ENCODE data around the gene INS. TPM values are rescaled to one million over a fixed set of nuclear protein-coding genes. Genes with fewer than 3 reads are reported as not detected.

INS gene
- total RNA-seq, 2 experiments from 2014 or later, result not detected

- Mint-ChIP-seq H3K27me3 (peaks cover 24% of the 10 kb centered on the region), H3K36me3 (ENCODE audit: low read depth) (no peaks in the 10 kb centered on the region), H3K9me3 (no peaks in the 10 kb centered on the region), H3K4me3 (no peak overlapping the region), H3K4me1 (ENCODE audit: low read depth) (no peaks in the 10 kb centered on the region), H3K27ac (no peak overlapping the region)
- no peak for DNase-seq
- ChIA-PET CTCF (no interaction called here), POLR2A (no interaction called here)
- intact Hi-C loops (cut with DNase I, micrococcal nuclease), result no loop called here
- Histone ChIP-seq H3K4me3 (ENCODE audit: low read length) (no peak overlapping the region), H3K4me1 (ENCODE audit: insufficient read depth, low read length) (no peaks in the 10 kb centered on the region), H3K27me3 (ENCODE audit: control insufficient read depth in 1 of 2, insufficient read depth in 2 of 2, low read length in 2 of 2) (peaks cover 6 to 12% of the 10 kb centered on the region in 2 experiments), H3K36me3 (ENCODE audit: insufficient read depth, low read length) (no peaks in the 10 kb centered on the region), H3K9me3 (ENCODE audit: control insufficient read depth in 1 of 2, insufficient read depth in 1 of 2, low read length in 2 of 2) (peaks cover 0 to 10% of the 10 kb centered on the region in 2 experiments), H3K27ac (ENCODE audit: low read depth in 1 of 2, low read length in 2 of 2) (no peak overlapping the region)
- ATAC-seq (ENCODE audit: poor library complexity), result no peak
- no peak for TF ChIP-seq CTCF (IDR thresholded peaks at IDR 0.05)
Observed at GRCh38 chr11:2129308-2129698, 31.7 kb downstream of the INS start.

GRCh38 chr11:2128511-2129307, 32.3 kb downstream of the INS start:
- Mint-ChIP-seq H3K27me3 (peaks cover 21% of the 10 kb centered on the region), H3K4me3 (no peak overlapping the region), H3K4me1 (ENCODE audit: low read depth) (no peaks in the 10 kb centered on the region), H3K9me3 (no peaks in the 10 kb centered on the region), H3K27ac (no peak overlapping the region), H3K36me3 (ENCODE audit: low read depth) (no peaks in the 10 kb centered on the region)
- Histone ChIP-seq H3K4me1 (ENCODE audit: insufficient read depth, low read length) (no peaks in the 10 kb centered on the region), H3K4me3 (ENCODE audit: low read length) (no peak overlapping the region), H3K36me3 (ENCODE audit: insufficient read depth, low read length) (no peaks in the 10 kb centered on the region), H3K27me3 (ENCODE audit: control insufficient read depth in 1 of 2, insufficient read depth in 2 of 2, low read length in 2 of 2) (peaks cover 4 to 6% of the 10 kb centered on the region in 2 experiments), H3K27ac (ENCODE audit: low read depth in 1 of 2, low read length in 2 of 2) (no peak overlapping the region), H3K9me3 (ENCODE audit: control insufficient read depth in 1 of 2, insufficient read depth in 1 of 2, low read length in 2 of 2) (peaks cover 0 to 10% of the 10 kb centered on the region in 2 experiments)
- ATAC-seq (ENCODE audit: poor library complexity) (no peak), DNase-seq (no peak)
- ChIA-PET CTCF (no interaction called here), POLR2A (no interaction called here)
- TF ChIP-seq CTCF (IDR thresholded peaks at IDR 0.05), result no peak
- intact Hi-C loops (cut with DNase I, micrococcal nuclease), result no loop called here

- Mint-ChIP-seq H3K4me1 (ENCODE audit: low read depth) (no peaks in the 10 kb centered on the region), H3K27me3 (peaks cover 21% of the 10 kb centered on the region), H3K36me3 (ENCODE audit: low read depth) (no peaks in the 10 kb centered on the region), H3K4me3 (no peak overlapping the region), H3K9me3 (no peaks in the 10 kb centered on the region), H3K27ac (no peak overlapping the region)
- H3K36me3 ChIP-seq (ENCODE audit: insufficient read depth, low read length), result no peaks in the 10 kb centered on the region
- ATAC-seq (ENCODE audit: poor library complexity), result no peak
- ChIA-PET CTCF (no interaction called here), POLR2A (no interaction called here)
- H3K27ac ChIP-seq (ENCODE audit: low read depth in 1 of 2, low read length in 2 of 2), result no peak overlapping the region
- H3K4me1 ChIP-seq (ENCODE audit: insufficient read depth, low read length), result no peaks in the 10 kb centered on the region
- no peak for TF ChIP-seq CTCF (IDR thresholded peaks at IDR 0.05)
- peaks cover under 1 to 1% of the 10 kb centered on the region in 2 experiments for H3K27me3 ChIP-seq (ENCODE audit: control insufficient read depth in 1 of 2, insufficient read depth in 2 of 2, low read length in 2 of 2)
- peaks cover 0 to 10% of the 10 kb centered on the region in 2 experiments for H3K9me3 ChIP-seq (ENCODE audit: control insufficient read depth in 1 of 2, insufficient read depth in 1 of 2, low read length in 2 of 2)
- H3K4me3 ChIP-seq (ENCODE audit: low read length), result no peak overlapping the region
- no peak for DNase-seq
- intact Hi-C loops (cut with DNase I, micrococcal nuclease), result no loop called here
Observed at GRCh38 chr11:2128130-2128510, 32.9 kb downstream of the INS start.
